Stimulated activated CD8-positive, alpha-beta memory T cell treated with anti-CD3 and anti-CD28 coated beads, Interleukin-15, amount 100 ng/mL, for 48 hours (primary cell): ENCODE results near the gene ZNF428.
"Not testable (repeated sequence)": the region's sequence is repeated elsewhere in the genome, so short reads cannot be mapped to it uniquely, and the experiment has no call there.

Experiments used
- DNase-seq, 2 donors: peaks; one replicate each; pipeline ENCODE4 v3.0.0-alpha.2; 2020; ENCODE audit warnings: low read depth in 2 of 2

The ZNF428 gene

GRCh38 chr19:43619262-43620060 is at the start of gene ZNF428:
Gene ZNF428, minus strand, starts transcription at chr19:43619629. Its CDS starts 5,325 bp downstream, at chr19:43614304.
- peak; percentile 85 to 88 for DNase-seq

- peak; percentile 84 to 91 for DNase-seq
Measured at GRCh38 chr19:43668406-43669109, 49.1 kb upstream of the ZNF428 start.

- DNase-seq, result no peak
Measured at GRCh38 chr19:43667876-43668405, 48.5 kb upstream of the ZNF428 start.

GRCh38 chr19:43667126-43667875 is 47.9 kb upstream of the ZNF428 start:
- DNase-seq, result no peak

GRCh38 chr19:43664018-43664417 is 44.6 kb upstream of the ZNF428 start:
- DNase-seq, result no peak

- no peak for DNase-seq
Measured at GRCh38 chr19:43662487-43662886, 43.1 kb upstream of the ZNF428 start.

- no peak for DNase-seq
Measured at GRCh38 chr19:43660971-43661360, 41.5 kb upstream of the ZNF428 start.

GRCh38 chr19:43660301-43660970 is 41.0 kb upstream of the ZNF428 start:
- no peak for DNase-seq

- no peak for DNase-seq
Measured at GRCh38 chr19:43658494-43658893, 39.1 kb upstream of the ZNF428 start.

- no peak for DNase-seq
Measured at GRCh38 chr19:43658001-43658400, 38.6 kb upstream of the ZNF428 start.

GRCh38 chr19:43656436-43656835 is 37.0 kb upstream of the ZNF428 start:
- DNase-seq, result no peak

- DNase-seq, result no peak
Measured at GRCh38 chr19:43652546-43652874, 33.1 kb upstream of the ZNF428 start.

GRCh38 chr19:43651758-43652545 is 32.5 kb upstream of the ZNF428 start:
- DNase-seq, result no peak

GRCh38 chr19:43650276-43650675 is 30.8 kb upstream of the ZNF428 start:
- not testable (repeated sequence) for DNase-seq

- DNase-seq, result no peak
Measured at GRCh38 chr19:43649514-43649913, 30.1 kb upstream of the ZNF428 start.

GRCh38 chr19:43648633-43649032 is 29.2 kb upstream of the ZNF428 start:
- no peak for DNase-seq

GRCh38 chr19:43644181-43644580 is 24.8 kb upstream of the ZNF428 start:
- no peak for DNase-seq

GRCh38 chr19:43643326-43643725 is 23.9 kb upstream of the ZNF428 start:
- no peak for DNase-seq

- DNase-seq, result no peak
Measured at GRCh38 chr19:43642531-43642930, 23.1 kb upstream of the ZNF428 start.

GRCh38 chr19:43641333-43641732 is 21.9 kb upstream of the ZNF428 start:
- no peak for DNase-seq

- DNase-seq, result no peak
Measured at GRCh38 chr19:43640424-43640757, 21.0 kb upstream of the ZNF428 start.
